Activated CD4-positive, alpha-beta T cell treated with anti-CD3 and anti-CD28 coated beads, Interleukin-2, amount 50 U/mL, for 4 hours (primary cell): Measurements from ENCODE around the gene ZNF837.
"Not testable (repeated sequence)": the region's sequence is repeated elsewhere in the genome, so short reads cannot be mapped to it uniquely, and the experiment has no call there.

ENCODE experiments used
- DNase-seq, 2 experiments: peaks; one replicate each; pipeline ENCODE4 v3.0.0-alpha.2; 2020

The ZNF837 gene

DNA sequence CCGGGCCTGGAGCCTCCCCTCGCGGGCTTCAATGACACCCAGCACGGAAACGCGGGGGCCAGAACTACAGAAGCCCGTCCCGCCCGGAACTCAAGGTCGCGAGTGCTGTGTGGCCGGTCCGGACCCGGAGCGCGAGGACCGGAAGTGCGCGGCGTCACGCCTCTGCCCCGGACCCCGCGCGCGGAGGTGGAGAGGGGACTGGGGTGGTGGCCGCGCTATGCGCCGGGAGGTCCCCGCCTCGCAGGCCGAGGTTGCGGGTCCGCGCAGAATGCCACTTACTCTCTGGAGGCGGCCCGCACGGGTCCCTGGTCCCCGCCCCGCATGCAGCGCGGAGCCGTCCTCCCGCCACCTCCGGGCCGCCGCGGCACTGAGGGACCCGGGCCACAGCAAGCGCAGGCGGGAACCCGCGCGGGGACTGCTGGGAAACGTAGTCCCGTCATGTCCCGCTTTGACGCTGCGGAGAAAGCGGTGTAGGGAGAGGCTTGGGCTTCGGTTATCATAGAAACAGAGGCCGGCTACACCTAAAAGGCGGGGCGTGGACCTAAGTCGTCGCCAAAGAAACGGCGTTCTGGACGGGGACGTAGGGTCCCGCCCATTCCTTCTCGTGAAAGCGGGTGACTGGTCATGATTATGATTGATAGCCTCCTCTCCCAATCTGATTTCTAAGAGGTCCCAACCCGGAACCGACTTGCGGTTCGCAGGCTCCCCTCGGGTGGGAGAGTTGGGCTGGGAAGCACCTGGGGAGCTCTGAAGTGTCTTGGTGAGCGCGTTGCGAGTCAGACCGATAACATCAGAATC is at the start of gene ZNF837:
Gene ZNF837, minus strand, starts transcription at position 369 of the 798 bp plus-strand sequence. CDS start 11,698 bp downstream, outside the sequence.
- DNase-seq: peak; percentile 95 to 97

- no peak for DNase-seq
Measured at GRCh38 chr19:58429745-58430144, 48.9 kb upstream of the ZNF837 start.

- DNase-seq: no peak
Measured at GRCh38 chr19:58428617-58429016, 47.8 kb upstream of the ZNF837 start.

- no peak for DNase-seq
Measured at GRCh38 chr19:58417071-58417470, 36.2 kb upstream of the ZNF837 start.

DNA sequence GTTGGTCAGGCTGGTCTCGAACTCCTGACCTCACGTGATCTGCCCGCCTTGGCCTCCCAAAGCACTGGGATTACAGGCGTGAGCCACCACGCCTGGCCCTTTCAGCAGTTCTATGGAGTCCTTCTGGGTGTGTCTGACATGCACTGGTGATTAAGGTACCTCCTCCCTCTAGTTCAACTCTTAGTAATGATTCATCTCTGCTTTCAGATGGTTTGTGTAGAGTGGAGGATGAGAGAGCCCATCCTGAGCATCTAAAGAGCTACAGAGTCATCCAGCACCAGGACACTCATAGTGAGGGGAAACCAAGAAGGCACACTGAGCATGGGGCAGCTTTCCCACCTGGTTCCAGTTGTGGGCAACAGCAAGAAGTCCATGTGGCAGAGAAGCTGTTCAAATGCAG is 35.8 kb upstream of the ZNF837 start:
- DNase-seq: no peak

DNA sequence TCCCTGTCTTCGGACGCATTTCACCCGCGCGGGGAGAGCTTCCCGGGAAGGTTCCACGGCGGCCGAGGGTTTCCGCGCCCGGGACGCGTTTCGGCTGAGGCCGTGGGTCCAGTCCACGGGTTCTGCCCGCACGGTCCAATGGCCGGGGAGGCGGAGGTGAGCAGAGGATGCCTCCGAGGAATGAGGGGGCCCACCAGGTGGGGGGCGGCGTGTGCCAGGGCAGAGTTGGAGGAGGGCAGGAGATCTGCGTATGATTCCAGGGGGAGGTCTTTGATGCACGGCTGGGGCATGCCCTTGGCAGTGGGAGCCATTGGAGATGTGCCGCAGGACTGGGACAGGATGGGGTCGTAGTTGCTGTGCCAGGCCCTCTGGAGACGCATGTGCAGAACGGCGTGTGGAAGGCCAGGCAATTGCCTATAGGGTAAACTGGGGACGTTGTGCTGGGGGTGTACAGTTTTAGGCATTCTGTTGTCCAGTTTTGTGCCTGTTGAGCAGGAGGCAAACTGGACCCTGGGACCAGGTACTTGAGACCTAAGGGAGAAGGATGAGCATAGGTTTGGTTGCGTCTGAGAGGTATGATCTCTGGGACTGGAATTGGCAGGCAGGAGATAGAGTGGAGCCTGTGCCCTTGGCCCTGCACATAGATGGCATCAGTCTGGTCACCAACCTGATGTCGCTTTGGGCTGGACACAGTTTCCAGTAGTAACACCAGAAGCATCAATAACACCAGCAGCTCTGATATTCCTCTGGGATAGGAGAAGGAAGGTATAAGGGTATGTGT is 28.4 kb upstream of the ZNF837 start:
- DNase-seq: peak in 1 of 2 experiments; percentile 11

DNA sequence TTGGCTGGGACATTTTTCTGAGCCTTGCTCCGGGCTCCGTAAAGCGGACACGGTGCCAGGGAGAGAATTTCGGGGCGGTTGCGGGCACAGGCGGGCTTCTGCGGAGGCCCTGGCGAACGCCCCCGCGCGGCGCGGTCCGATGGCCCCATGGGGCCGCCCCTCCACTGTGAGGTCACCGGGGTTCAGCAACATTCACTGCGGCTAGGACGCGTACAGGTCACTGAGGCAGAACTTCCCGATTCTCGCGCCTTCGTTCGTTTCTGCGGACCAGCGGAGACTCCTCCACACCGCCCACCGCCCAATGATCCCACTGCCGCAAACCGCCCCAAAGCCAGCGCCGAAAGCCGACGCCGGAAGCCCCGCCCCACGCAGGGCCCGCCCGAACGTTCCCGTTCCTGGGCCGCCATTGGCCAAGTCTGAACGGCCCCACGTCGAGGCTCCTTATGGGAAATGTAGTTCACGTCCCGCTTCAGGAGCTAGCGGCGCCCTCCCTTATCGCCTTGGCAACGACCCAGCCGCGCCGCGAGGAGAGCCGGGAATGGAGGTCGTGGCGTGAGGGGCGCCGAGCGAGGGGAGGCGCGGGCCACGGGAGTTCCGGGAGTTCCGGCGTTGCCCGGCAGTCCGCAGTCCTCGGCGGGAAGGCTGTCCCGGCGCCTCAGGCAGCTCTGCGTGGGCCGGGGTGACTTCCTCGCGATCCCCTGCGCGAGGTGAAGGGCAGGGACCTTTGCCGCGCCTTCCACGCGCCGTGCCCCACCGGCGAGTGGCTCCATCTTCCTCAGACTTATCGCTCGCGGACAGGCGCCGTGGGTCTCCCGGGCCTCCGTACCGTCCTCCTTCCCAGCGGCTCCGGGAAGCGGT is 27.6 kb upstream of the ZNF837 start, which contains the start of gene ZNF584:
Gene ZNF584, plus strand, starts transcription at position 498 of the 858 bp plus-strand sequence. CDS start 499 bp downstream, outside the sequence.
- peak; percentile 92 to 94 for DNase-seq

DNA sequence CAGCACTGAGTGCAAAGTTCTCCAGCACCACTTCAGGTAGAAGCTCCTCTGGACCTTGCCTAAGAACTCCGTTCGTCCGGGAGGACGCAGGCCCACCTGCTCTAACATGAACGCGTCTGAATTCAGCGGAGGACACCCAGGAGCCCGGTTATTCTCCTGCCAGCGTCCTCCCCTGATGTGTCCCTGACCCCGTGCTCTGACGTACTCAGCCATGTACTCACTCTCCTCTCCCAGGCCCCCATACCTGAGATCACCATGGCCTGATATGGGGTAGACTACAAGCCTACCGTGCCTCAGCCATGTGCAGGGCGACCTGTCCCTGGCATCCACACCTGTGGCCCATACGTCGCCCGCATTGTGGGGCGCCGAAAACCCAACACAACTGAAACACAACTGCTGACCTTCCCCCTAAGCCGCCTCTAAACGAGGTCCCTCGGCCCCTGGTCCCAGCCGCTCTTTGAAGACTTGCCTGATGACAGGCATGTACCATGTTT is 26.9 kb upstream of the ZNF837 start:
- no peak for DNase-seq

- DNase-seq: no peak
Measured at GRCh38 chr19:58406818-58407657, 26.2 kb upstream of the ZNF837 start.

- DNase-seq: not testable (repeated sequence)
Measured at GRCh38 chr19:58403920-58404478, 23.2 kb upstream of the ZNF837 start.

GRCh38 chr19:58401840-58402421 is 21.1 kb upstream of the ZNF837 start:
- DNase-seq: no peak

- peak; percentile 99 for DNase-seq
Measured at GRCh38 chr19:58400916-58401839, 20.3 kb upstream of the ZNF837 start.

DNA sequence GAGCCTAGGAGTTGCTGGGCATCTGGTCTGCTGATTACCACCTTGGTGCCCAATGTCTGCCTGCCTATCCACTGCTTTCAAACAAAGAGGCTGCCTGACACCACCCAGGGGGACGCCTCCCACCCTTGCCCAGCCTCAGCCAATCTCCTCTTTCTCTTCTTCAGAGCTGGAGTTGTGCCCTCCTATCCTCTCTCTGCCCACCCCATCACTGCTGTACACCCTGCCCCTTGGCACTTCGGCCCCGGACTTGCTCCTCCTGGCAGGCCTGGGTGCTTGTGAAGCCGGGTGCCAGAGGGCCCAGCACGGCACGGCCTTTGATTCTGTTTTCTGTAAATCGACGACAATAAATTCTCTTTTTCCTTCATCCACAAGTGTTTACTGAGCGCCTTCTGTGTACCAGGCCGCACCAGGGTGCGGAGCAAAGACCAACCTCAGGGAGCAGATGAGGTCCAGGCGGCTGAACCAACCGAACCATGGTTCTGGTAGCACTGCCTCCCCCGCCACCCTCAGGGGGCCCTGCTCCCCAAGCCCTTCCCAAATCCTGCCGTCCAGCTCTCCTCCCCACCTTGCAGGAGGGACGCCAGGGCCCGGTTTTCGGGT is 19.6 kb upstream of the ZNF837 start:
- DNase-seq: no peak

DNA sequence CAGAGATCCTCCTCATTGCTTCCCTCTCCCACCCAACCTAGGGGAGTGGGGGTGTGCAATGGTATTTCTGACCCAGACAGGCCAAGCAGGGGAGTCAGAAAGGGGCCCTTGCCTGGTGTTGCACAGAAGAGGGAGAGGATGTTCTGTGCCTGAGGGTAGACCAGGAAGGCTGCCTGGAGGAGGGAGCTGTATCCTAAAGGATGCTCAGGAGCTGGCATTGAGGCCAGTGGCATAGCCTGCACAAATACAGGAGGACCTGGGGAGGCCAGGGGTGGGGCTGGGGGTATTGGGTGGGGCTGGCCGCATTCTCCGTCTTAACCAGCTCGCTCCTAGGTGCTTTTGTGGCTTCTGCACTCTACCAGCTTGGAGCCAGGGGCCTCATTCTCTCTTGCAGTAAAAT is 19.1 kb upstream of the ZNF837 start:
- DNase-seq: no peak

- DNase-seq: no peak
Measured at GRCh38 chr19:58398545-58398944, 17.7 kb upstream of the ZNF837 start.

DNA sequence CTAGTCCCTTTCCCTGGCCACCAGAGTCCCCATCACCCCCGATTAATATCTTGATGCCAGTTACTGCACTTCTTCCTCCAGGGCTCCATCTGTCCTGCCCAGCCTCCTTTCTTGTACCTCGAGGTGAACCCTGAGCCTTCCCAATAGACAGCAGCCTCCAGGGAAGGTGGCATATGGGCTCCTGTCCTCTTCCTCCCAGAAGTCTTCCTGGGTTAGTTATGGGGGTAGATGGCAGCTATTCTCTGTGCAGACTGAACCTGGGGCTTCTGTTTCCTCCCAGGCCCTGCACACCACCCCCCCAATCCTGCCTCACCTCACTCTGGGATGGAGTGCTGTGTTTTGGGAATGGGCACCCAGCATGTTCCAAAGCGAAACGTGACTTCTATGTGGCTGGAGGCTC is 17.3 kb upstream of the ZNF837 start:
- no peak for DNase-seq

DNA sequence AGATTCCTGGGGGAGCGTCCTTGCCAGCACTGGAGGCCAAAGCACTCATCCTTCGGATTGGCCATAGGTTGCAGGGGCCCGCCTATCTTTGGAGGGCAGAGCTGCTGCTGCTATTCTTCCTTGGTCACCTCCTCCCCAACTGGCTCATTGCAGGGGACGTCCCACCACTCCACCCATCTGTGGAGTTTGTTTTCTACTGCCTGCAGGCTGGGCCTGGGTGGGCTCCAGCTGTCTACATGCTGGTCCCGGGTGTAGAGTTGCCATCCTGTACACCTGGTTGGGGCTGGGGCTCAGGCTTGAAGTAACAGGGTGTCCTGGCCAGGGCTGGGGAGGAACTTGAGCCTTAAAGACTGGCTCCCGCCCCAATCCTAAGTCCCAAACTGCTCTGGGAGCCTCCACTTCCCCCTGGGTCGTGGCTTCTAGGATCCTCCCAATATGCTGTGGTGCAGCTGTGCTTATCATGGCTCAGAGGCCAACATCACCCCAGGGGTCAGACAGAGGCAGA is 16.8 kb upstream of the ZNF837 start:
- DNase-seq: no peak

GRCh38 chr19:58396691-58397532 is 16.1 kb upstream of the ZNF837 start:
- DNase-seq: no peak
